Measurements from ENCODE around the gene FIG4.

DNA sequence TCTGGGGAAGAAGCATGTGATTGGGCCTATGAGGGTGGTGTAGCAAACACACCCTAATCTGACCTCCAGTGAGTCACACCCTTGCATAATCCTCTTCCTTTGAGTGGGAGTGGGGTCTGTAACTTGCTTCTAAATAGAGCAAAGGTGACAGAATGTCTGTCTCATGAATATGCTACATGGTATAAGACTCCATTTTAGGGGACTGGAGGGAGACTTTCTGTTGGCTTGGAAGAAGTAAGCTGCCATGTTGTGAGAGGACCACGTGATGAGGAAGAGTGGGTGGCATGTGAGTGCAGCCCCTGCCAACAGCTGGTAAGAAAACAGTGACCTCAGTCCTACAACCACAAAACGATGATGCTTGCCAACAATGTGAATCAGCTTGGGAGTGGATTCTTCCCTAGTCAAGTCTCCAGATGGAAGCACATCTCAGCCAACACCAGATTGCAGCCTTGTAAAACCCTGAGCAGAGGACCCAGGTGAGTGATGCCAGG is 3.8 kb upstream of the FIG4 start:
- TF ChIP-seq SMAD1 (CRISPR knock-in tag; IDR thresholded peaks at IDR 0.05; ENCODE audit: borderline replicate concordance, low read depth): no peak
- TF ChIP-seq, protein P1, sequence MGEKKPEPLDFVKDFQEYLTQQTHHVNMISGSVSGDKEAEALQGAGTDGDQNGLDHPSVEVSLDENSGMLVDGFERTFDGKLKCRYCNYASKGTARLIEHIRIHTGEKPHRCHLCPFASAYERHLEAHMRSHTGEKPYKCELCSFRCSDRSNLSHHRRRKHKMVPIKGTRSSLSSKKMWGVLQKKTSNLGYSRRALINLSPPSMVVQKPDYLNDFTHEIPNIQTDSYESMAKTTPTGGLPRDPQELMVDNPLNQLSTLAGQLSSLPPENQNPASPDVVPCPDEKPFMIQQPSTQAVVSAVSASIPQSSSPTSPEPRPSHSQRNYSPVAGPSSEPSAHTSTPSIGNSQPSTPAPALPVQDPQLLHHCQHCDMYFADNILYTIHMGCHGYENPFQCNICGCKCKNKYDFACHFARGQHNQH (CRISPR knock-in tag; IDR thresholded peaks at IDR 0.05): no peak
- no peak for TF ChIP-seq ELF1 (CRISPR knock-in tag; IDR thresholded peaks at IDR 0.05)
- TF ChIP-seq ARHGAP35 (CRISPR knock-in tag; IDR thresholded peaks at IDR 0.05; ENCODE audit: borderline replicate concordance): no peak
- no peak for TF ChIP-seq POLR2AphosphoS5 (IDR thresholded peaks at IDR 0.05; ENCODE audit: low read depth, low read length)
- no peak for TF ChIP-seq POLR2A (IDR thresholded peaks at IDR 0.05; ENCODE audit: insufficient read depth in 1 of 2, low read depth in 2 of 2, low read length in 2 of 2)
- no peak for TF ChIP-seq ZNF335 (CRISPR knock-in tag; IDR thresholded peaks at IDR 0.05)
- TF ChIP-seq, protein P2, sequence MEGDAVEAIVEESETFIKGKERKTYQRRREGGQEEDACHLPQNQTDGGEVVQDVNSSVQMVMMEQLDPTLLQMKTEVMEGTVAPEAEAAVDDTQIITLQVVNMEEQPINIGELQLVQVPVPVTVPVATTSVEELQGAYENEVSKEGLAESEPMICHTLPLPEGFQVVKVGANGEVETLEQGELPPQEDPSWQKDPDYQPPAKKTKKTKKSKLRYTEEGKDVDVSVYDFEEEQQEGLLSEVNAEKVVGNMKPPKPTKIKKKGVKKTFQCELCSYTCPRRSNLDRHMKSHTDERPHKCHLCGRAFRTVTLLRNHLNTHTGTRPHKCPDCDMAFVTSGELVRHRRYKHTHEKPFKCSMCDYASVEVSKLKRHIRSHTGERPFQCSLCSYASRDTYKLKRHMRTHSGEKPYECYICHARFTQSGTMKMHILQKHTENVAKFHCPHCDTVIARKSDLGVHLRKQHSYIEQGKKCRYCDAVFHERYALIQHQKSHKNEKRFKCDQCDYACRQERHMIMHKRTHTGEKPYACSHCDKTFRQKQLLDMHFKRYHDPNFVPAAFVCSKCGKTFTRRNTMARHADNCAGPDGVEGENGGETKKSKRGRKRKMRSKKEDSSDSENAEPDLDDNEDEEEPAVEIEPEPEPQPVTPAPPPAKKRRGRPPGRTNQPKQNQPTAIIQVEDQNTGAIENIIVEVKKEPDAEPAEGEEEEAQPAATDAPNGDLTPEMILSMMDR (CRISPR knock-in tag; IDR thresholded peaks at IDR 0.05): no peak
- no peak for TF ChIP-seq FOXJ3 (CRISPR knock-in tag; IDR thresholded peaks at IDR 0.05; ENCODE audit: borderline replicate concordance)
- no peak for TF ChIP-seq FOXM1 (CRISPR knock-in tag; IDR thresholded peaks at IDR 0.05)
- TF ChIP-seq, protein P3, sequence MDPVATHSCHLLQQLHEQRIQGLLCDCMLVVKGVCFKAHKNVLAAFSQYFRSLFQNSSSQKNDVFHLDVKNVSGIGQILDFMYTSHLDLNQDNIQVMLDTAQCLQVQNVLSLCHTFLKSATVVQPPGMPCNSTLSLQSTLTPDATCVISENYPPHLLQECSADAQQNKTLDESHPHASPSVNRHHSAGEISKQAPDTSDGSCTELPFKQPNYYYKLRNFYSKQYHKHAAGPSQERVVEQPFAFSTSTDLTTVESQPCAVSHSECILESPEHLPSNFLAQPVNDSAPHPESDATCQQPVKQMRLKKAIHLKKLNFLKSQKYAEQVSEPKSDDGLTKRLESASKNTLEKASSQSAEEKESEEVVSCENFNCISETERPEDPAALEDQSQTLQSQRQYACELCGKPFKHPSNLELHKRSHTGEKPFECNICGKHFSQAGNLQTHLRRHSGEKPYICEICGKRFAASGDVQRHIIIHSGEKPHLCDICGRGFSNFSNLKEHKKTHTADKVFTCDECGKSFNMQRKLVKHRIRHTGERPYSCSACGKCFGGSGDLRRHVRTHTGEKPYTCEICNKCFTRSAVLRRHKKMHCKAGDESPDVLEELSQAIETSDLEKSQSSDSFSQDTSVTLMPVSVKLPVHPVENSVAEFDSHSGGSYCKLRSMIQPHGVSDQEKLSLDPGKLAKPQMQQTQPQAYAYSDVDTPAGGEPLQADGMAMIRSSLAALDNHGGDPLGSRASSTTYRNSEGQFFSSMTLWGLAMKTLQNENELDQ (CRISPR knock-in tag; IDR thresholded peaks at IDR 0.05; ENCODE audit: borderline replicate concordance): no peak
- TF ChIP-seq TAF1 (CRISPR knock-in tag; IDR thresholded peaks at IDR 0.05): no peak

Data from HepG2 (cell line).